GM21390 (cell line): ENCODE data around the gene BRAP.
"Not testable (repeated sequence)": the region's sequence is repeated elsewhere in the genome, so short reads cannot be mapped to it uniquely, and the experiment has no call there.

ENCODE experiments used
- ATAC-seq: cut with Tn5 transposase; IDR thresholded peaks from one replicate; pipeline ENCODE4 v1.9.1; 2021; ENCODE audit not compliant: unreplicated experiment

Gene BRAP

DNA sequence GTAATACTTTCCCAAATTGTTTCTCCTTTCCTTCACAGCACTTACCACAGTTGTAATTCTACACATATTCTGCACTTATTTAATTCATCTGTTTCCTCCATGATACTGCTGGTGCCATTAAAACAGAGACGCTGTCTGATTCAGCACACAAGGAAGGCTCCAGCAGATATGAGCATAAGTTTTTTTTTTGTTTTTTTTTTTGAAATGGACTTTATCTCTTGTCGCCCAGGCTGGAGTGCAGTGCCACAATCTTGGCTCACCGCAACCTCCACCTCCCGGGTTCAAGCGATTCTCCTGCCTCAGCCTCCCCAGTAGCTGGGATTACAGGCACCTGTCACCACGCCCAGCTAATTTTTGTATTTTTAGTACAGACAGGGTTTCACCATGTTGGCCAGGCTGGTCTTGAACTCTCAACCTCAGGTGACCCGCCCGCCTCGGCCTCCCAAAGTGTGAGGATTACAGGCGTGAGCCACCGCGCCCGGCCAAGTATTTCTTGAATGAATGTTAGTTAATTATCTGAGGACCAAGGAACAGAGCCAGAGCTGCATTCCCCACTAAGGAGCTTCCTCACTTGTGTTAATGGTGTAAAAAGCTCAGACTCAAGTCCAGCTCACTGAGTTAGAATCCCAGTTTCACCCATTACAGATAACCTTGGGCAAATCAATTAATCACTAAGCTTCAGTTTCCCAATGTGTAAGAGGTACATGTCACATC, 1.1 kb downstream of the BRAP start:
- not testable (repeated sequence) for ATAC-seq

DNA sequence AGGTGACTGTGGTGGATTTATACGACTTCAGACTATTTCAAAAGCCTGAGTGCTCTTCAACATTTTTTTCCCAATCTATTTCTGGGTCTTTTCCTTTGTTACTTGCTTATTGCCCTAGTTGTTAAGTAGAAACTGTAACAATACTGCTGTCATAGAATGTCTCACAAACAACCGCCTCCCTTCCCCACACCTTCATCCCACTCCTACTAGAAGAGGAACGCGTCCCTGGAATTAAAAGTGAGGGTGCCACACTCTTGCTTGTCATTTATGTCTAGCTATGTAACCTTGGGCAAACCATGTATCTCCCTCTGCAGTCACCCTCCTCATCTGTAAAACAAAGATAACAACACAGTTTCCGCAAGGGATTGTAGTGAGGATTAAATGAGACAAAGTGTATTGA, 8.6 kb downstream of the BRAP start:
- no peak for ATAC-seq

DNA sequence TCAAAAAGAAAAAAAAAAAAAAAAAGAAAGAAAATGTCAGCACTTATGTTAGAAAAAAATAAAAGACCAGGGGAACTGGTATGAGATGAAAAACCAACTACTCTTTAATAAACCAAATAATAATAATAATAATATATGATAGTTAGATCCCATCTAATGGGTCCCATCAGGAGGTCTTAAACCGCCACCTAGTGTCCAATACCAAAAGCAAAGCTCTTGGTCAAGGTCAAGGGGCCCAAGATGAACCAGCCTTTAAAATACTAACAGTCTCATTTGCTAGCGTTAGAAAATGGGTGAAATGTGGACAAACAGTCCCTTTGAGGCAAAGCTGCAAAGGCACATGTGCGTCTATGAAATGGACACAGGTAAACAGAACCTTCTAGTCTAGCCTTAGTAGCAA, 12.3 kb downstream of the BRAP start:
- no peak for ATAC-seq

DNA sequence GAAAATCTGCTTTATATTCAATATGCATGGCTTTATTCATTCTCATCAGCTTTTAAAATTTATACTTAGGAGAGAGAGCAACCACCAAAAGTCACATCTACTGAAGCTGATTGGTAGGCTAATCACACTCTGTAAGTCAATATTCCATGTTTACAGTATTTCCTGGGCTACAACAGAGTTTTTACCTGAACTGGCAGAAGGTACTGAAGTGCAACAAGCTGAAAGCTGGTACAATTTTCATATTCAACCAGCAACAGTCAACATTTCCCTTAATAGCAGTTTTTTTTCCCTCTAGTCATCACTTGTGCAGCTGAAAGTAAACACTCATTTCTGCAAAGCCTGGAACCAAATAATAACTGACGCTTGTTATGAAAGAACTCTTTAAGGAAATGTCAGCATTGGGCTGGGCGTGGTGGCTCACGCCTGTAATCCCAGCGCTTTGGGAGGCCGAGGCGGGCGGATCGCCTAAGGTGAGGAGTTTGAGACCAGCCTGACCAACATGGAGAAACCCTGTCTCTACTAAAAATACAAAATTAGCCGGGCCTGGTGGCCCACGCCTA, 12.9 kb downstream of the BRAP start:
- no peak for ATAC-seq

DNA sequence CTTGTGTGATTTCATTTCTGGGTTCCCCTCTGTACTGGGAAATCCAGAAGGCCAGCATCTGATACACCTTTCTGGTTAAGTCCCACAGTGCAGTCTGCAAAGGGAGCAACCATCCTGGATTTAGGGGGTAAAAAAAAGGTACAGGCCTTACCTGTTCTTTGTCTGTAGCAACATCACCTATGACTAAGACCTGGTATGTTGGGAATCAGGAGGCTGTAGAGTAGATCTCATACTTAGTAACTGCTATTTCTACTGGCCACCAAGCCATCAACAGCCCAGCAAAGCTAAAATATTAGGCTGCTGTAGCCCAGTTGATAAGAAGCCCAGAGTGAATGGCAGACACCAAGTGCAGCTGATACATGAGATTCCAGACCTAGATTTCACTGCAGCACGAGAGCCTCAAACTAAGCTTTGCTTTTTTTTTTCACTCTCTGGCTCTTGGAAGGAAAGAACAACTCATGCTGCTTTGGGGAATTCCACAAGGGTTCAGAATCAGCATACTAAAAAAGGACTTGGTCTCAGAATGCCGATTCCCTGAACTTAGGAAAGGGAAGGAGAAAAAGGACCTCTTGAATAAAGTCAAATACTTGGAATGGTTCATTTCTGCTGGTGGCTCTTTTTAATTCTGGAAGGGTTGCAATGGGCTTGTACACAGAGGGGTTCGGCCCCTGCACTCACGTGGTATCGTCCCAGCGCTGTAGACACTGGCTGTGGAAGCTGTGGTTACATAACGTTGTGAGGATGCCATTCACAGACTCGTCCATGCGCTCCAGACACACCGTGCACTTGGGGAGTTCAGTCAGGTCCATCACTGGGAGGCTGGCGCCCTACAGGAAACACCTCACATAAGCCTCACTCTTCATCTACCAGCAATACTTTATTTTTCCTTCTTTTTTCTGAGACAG, 20.5 kb downstream of the BRAP start:
- no peak for ATAC-seq

DNA sequence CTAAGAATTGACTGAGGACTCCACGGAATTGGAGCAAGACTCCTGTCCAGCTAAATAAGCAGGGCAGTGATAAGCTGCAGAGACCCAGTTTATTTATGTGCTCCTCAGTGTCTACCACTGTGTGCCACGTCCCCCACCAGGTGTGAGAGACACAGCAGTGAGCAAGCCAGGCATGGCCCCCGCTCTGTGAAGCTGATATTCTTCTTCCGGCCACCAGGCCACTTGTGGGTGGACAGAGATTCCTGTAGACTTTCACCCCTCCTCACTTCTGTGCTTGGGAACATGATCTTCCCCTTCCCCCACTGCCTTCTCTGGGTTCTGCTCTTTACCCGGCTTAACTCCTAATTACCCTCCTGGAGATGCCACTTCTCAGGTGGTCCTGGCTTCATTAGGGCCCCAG, 21.3 kb downstream of the BRAP start:
- no peak for ATAC-seq

DNA sequence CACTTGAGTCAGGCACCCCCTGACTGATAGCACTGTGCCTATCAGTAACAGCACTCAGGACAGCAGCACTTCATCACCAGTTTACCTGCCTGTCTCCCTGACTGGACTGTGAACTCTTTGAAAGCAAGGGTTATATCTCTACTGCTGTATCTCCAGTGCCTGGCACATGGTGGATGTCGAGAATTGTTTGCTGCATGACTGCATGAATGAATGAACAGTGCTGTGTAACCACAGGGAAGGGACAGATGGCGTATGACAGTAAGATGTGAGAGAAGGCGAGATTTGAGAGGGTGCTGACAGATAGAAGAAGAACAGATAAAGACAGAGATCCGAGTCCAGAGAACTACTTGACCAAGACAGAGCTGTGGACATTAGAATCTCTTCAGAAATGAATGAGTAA, 29.7 kb downstream of the BRAP start:
- no peak for ATAC-seq

DNA sequence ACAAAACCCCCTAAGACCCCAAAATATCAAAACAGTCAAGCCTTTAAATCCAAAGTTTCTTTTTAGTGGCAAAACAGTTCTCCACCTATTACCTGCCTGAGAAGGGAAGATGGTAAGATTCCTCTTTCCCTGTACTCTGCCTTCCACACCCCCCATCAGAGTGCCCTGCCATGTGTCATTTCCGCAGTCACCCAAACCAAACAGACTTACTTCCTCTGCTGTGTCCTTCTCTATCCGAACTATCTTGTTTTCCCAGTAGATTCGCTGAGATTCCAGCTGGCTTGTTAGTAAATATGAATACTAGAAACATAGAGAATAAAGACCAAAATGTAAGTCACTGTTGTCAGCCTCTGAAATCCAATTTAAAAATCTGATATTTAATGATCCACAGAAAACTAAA, 30.4 kb downstream of the BRAP start:
- ATAC-seq: no peak

DNA sequence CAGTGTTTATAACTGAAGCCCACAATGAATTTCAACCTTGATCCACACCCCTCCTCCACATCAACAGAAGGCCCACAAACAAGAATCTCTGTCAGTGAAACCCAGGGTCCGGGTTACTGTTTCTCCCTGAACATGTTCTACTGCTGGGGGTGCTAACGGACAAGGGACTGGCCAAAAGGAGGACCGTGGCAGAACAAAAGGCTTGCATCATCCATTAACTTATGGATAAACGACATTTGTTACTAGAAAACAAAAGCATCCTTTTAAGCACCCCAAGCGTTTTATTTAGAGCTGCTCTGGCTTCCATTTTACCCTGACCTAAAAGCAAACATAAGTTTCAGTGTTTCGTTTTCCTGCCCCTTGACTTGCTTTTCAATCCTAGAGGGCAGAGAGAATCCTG, 32.2 kb downstream of the BRAP start:
- ATAC-seq: no peak

DNA sequence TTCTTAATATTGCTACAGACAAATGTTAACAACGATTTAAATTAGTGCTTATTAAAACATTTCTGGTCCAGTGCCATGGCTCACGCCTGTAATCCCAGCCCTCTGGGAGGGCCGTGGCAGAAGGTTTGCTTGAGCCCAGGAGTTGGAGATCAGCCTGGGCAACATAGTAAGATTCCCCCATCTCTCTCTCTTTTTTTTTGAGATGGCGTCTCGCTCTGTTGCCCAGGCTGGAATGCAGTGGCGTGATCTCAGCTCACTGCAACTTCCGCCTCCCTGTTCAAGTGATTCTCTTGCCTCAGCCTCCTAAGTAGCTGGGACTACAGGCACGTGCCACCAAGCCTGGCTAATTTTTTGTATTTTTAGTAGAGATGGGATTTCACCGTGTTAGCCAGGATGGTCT, 33.2 kb downstream of the BRAP start:
- ATAC-seq: not testable (repeated sequence)

DNA sequence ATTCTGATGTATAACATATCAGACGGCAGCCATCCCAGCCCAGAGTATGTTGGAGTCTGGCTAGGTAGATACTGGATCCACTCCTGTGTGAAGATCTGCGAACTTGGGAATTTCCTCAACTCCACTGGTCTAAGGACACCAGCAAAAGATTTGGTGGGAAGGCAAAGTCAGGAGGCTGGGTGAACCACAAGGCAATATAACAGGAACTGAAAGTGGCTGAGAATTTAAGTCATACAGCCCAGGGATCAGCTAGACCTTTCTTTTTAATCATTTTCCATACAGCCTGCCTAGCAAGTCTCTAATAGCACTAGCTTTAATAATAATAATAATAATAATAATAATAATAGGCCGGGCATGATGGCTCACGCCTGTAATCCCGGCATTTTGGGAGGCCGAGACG, 34.8 kb downstream of the BRAP start:
- ATAC-seq: no peak

DNA sequence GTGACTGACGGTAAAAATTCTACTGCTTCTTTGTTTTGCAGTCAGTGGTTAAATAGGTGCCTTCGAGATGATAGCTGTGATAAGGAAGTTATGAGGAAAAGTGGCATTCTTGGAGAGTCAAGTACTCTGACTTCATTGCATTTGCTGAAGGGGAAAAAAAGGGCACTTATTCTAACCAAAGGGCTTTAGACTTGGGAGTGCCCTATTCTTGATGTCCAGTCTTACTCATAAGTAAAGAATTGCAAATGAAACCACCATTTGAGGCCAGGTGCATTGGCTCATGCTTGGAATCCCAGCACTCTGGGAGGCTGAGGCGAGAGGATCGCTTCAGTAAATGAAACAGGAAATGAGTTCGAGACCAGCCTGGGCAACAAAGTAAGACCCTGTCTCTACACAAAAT, 40.3 kb downstream of the BRAP start:
- ATAC-seq: no peak

DNA sequence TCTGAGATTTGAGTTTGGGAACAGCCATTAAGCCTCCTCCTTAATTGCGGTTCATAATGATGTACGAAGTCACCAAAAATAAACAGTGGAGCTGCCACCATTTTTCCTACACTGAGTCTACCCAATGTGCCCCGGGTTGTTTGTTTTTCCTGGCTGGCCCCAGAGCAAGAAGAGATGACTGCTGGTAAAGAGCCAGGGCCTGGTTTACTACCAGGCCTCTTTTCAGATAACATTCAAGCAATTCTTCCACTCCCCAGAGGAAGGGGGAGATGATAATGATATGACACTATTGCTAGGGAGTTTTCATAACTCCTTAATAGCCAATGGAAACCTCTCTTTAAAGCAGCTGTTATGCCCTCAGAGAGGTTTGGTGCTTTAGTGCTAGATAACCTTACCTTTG, 42.3 kb downstream of the BRAP start:
- ATAC-seq: no peak

DNA sequence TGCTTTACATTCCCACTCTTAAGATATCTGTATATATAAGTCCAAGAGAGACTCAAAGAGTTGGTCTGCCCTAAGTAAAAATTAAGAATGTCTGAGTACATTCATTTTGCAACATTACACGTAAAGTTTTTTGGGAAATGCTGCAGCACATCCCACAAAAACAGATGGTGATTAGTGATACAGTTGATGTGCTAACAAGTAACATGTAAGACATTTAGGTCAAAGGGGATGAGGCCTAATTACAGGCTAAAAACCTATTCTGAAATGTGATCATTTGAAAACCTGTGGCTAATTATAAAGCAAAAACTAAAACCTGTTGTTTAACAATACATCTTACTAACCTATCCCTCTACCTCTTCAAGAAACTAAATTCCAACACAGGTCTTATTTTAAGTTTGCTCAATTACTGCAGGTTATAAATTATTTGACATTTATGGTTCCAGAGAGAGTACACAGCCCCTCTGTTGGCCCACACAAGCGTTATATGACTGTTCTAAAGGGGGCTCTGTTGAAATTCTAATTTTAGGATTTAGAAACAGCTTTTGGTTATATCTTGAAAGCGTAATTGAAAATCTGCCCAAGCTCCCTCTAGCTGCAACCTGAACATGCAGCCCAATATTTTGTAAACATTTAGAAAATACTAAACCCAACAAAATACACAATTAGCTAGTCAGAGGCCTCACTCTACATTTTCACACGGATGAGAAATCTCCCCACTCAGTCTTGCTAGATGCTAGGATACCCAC, 42.9 kb downstream of the BRAP start:
- no peak for ATAC-seq

DNA sequence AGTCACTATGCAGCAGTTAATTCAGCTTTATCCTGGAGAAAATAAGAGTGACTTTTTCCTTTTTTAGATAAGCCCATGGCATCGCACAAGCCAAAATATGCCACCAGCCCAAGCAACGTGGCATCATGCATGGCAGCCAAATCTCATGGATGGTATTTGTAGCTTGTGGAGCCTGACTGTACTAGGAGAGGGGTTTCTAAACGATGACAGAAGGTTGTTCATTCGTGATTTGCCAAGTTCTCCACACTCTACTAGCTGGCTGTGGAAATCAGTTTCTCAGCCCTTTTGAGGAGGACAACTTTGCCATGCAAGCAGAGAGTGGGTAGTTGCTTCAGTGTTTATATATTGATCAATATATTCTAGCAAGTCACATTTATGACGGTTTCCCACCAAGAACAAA, 45.2 kb downstream of the BRAP start:
- no peak for ATAC-seq

DNA sequence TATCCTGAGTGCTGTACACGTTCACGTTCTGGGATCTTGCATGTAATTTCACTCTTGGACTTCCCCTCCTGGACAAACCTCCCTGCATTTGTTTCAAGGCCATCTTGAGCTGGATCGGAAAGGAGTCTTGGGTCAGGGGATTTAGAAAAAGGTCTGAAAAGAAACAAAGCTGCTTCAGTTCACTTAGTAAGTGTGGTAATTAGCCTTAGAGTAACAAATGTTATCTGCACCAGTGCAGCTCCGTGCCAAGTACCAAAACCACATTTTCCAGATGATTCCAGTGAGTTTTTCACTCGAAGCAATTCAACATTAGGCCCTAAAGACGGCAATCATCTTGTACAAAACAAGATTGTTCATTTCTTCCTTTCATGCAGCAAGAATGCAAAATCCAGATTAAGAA, 47.2 kb downstream of the BRAP start:
- no peak for ATAC-seq

DNA sequence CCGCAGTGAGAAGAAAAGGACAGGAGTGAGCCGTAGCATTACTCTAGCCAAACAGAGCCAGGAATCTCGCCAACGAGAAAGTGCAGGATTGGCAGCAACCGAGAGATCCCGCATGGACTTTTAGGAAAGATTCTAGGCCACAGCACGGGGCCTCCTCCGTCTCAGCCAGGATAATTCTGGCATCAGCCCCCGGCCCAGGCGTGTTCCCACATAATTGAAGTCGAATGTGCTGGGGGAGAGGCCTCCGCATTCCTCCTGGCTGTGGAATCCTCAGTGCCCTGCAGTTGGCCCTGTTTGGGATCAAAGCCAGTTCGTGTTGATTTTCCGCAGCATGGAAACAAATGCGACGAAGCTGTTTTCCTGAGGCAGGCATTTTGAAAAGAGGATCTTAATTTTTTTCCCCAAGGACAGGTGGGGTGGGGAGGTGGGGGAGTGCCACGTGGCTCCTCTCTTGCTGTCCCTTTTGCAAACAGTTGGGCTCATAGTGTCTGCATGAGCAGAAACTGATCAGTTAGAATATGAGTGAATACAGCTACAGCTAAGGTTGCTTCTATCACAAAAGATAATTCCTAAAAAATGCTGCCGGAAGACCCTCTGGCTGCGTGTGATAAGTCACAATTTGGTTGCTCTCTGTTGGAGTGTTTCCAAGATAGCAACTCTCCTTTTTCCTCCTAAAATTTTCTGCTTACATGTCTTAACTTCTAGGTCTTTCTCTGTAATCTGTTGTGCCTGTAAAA, 49.4 kb downstream of the BRAP start:
- no peak for ATAC-seq

DNA sequence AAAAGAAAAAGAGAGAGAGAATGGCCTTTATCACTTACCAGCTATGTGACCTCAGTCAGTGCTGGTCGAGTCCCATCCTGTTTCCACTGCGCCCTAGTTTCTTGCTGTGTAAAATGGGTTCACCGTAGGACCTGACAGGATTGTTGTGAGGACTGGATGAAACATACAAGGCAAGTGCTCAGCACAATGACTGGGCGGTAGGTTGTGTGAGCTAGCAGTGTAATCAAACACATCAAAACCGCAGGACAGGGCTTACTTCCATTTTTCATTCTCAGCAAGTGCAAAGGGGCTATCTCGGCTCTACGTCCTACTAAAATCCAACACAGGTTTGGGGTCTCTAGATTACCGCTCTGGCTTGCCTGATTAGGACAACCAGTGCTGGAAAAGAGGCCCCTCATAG, 50.2 kb downstream of the BRAP start:
- ATAC-seq: no peak

DNA sequence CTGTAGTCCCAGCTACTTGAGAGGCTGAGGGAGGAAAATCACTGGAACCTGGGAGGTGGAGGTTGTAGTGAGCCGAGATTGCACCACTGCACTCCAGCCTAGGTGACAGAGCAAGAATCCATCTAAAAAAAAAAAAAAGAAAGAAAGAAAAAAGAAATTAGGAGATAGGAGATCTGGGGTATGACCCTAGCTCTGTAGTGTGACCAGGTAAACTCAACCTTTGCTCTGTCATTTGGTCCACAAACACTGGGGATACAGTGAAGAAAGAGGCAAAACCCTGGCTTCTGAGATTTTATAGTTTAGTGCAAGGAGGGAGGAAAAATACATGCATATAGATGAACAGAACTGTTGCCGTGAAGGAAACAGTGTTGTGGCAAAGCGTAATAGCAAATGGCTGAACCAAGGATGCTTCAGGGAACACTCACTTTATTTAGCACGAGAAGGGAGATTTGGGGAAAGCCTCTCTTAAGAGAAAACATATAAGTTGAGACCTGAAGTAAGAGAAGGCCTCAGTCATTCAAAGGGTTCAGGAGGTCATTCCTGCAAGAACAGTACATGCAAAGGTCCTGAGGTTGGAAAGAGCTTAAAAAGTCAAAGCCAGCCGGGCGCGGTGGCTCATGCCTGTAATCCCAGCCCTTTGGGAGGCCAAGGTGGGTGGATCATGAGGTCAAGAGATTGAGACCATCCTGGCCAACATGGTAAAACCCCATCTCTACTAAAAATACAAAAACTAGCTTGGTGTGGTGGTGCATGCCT, 57.1 kb downstream of the BRAP start:
- no peak for ATAC-seq

DNA sequence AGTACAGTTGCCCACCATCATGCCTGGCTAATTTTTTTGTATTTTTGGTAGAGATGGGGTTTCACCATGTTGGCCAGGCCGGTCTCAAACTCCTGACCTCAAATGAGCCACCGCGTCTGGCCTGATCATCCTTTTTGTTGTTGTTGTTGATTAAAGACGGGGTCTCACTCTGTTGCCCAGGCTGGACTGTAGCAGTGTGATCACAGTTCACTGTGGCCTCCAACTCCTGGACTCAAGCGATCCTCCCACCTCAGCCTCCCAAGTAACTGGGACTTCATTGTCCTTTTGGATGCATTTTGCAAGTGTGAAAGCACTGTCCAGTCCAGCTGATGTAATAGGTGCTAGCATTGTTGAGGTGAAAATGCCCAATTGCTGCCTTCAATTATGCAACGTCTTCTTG, 59.5 kb downstream of the BRAP start:
- ATAC-seq: no peak
